Stimulated activated naive B cell treated with anti-CD40 and anti-IgM and Interleukin-4, amounts not matched to agents 10 μg/mL and 1 μg/mL and 100 μg/mL, for 72 hours (primary cell): Measurements from ENCODE around the gene F8A1.
"Not testable (repeated sequence)": the region's sequence is repeated elsewhere in the genome, so short reads cannot be mapped to it uniquely, and the experiment has no call there.

Experiments
- ATAC-seq, 2 donors: fragments of 150-1000 bp; cut with Tn5 transposase; replicated peaks; 2 replicates each; pipeline ENCODE4 v1.10.0; 2021; ENCODE audit warnings: moderate library complexity in 1 of 2
- DNase-seq: peaks from one replicate; pipeline ENCODE4 v3.0.0; 2021
- H3K27ac Mint-ChIP-seq: one replicate; pipeline ENCODE4 v1.8.0; 2022; ENCODE audit warnings: mild to moderate bottlenecking, mixed read lengths
- H3K27me3 Mint-ChIP-seq, 2 donors: one replicate each; pipeline ENCODE4 v1.8.0; 2022; ENCODE audit warnings: mixed read lengths in 2 of 2
- H3K36me3 Mint-ChIP-seq, 2 donors: one replicate each; pipeline ENCODE4 v1.8.0; 2022; ENCODE audit warnings: mixed read lengths in 2 of 2, mild to moderate bottlenecking in 1 of 2
- H3K4me1 Mint-ChIP-seq, 2 donors: one replicate each; pipeline ENCODE4 v1.8.0; 2022; ENCODE audit warnings: mixed read lengths in 2 of 2, mild to moderate bottlenecking in 1 of 2
- H3K4me3 Mint-ChIP-seq, 2 donors: one replicate each; pipeline ENCODE4 v1.8.0; 2022; ENCODE audit warnings: mild to moderate bottlenecking in 2 of 2, mixed read lengths in 2 of 2, moderate library complexity in 1 of 2
- H3K9me3 Mint-ChIP-seq, 2 donors: one replicate each; pipeline ENCODE4 v1.8.0; 2022; ENCODE audit warnings: mixed read lengths in 2 of 2, mild to moderate bottlenecking in 1 of 2

Gene F8A1

DNA sequence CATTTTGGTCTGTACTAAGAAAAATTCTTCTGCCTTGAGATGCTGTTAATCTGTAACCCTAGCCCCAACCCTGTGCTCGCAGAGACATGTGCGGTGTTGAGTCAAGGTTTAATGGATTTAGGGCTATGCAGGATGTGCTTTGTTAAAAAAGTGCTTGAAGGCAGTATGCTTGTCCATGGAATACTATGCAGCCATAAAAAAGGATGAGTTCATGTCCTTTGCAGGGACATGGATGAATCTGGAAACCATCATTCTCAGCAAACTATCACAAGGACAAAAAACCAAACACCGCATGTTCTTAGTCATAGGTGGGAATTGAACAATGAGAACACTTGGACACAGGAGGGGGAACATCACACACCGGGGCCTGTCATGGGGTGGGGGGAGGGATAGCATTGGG lies 23.9 kb downstream of the F8A1 start:
- not testable (repeated sequence) for H3K9me3 Mint-ChIP-seq, H3K4me1 Mint-ChIP-seq, H3K36me3 Mint-ChIP-seq, ATAC-seq, H3K4me3 Mint-ChIP-seq, H3K27ac Mint-ChIP-seq, H3K27me3 Mint-ChIP-seq, DNase-seq

DNA sequence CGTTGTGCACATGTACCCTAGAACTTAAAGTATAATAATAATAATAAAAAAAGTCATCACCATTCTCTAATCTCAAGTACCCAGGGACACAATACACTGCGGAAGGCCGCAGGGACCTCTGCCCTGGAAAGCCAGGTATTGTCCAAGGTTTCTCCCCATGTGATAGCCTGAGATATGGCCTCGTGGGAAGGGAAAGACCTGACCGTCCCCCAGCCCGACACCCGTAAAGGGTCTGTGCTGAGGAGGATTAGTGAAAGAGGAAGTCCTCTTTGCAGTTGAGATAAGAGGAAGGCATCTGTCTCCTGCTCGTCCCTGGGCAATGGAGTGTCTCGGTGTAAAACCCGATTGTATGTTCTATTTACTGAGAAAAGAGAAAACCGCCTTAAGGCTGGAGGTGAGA lies 24.4 kb downstream of the F8A1 start:
- ATAC-seq, H3K9me3 Mint-ChIP-seq, DNase-seq, H3K27me3 Mint-ChIP-seq, H3K4me1 Mint-ChIP-seq, H3K36me3 Mint-ChIP-seq, H3K4me3 Mint-ChIP-seq, H3K27ac Mint-ChIP-seq: not testable (repeated sequence)

DNA sequence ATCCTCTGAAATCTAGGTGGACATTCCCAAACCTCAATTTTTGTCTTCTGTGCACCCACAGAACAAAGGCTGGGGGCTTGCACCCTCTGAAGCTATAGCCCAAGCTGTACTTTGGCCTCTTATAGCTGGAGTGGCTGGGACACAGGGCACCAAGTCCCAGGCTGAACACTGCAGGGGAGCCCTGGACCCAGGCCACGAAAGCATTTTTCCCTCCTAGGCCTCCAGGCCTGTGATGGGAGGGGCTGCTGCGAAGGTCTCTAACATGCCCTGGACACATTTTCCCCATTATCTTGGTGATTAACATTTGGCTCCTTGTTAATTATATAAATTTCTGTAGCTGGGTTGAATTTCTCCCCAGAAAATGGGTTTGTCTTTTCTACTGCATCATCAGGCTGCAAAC lies 27.9 kb downstream of the F8A1 start:
- ATAC-seq (no peak), DNase-seq (no peak)
- peaks cover 2 to 14% of the 10 kb centered on the region in 2 donors for H3K4me1 Mint-ChIP-seq
- no peak overlapping the region for H3K27ac Mint-ChIP-seq
- no peaks in the 10 kb centered on the region for H3K36me3 Mint-ChIP-seq
- no peak overlapping the region for H3K4me3 Mint-ChIP-seq
- peaks cover 4 to 10% of the 10 kb centered on the region in 2 donors for H3K27me3 Mint-ChIP-seq
- no peaks in the 10 kb centered on the region for H3K9me3 Mint-ChIP-seq

DNA sequence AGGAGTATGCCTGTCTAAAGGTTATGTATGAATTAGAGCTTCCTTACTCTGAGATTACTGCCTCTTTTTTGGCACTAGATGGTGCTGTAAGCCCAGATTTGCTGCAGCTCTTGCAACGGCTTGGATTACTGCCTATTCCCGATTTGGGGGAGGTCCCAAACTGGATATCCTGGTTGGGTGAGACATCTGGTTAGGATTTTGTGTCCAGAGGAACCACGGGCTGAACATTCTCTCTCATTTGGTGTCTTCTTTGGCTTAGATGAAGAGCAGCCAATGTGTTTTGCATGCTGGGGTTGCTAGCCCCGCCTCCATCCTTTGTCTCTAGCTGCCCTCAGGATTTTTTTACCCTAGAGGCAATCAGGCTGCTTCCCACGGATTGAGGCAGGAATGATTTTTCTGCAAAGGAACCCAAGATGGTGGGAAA lies 31.9 kb downstream of the F8A1 start:
- peak; percentile 2 for DNase-seq
- H3K27ac Mint-ChIP-seq = no peak overlapping the region
- H3K9me3 Mint-ChIP-seq = no peaks in the 10 kb centered on the region
- no peaks in the 10 kb centered on the region for H3K36me3 Mint-ChIP-seq
- peak; percentile 64 to 68 for ATAC-seq
- H3K4me3 Mint-ChIP-seq = peak overlapping the region; percentile 63 to 74
- peaks cover 4 to 16% of the 10 kb centered on the region in 2 donors for H3K27me3 Mint-ChIP-seq
- H3K4me1 Mint-ChIP-seq = peaks cover 2 to 8% of the 10 kb centered on the region in 2 donors

DNA sequence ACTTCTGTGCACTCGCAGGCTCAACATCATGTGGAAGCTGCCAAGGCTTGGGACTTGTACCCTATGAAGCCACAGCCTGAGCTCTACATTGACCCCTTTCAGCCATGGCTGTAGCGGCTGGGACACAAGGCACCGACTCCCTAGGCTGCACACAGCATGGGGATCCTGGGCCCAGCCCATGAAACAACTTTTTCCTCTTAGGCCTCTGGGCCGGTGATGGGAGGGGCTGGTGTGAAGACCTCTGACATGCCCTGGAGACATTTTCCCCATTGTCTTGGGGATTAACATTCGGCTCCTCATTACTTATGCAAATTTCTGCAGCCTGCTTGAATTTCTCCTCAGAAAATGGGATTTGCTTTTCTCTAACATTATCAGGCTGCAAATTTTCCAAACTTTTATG lies 38.6 kb downstream of the F8A1 start:
- H3K27me3 Mint-ChIP-seq = peaks cover 0 to 18% of the 10 kb centered on the region in 2 donors
- not testable (repeated sequence) for H3K4me3 Mint-ChIP-seq, H3K36me3 Mint-ChIP-seq, DNase-seq, H3K27ac Mint-ChIP-seq, ATAC-seq, H3K4me1 Mint-ChIP-seq, H3K9me3 Mint-ChIP-seq
